ENCODE measurements around the gene AHR.

AHR gene

DNA sequence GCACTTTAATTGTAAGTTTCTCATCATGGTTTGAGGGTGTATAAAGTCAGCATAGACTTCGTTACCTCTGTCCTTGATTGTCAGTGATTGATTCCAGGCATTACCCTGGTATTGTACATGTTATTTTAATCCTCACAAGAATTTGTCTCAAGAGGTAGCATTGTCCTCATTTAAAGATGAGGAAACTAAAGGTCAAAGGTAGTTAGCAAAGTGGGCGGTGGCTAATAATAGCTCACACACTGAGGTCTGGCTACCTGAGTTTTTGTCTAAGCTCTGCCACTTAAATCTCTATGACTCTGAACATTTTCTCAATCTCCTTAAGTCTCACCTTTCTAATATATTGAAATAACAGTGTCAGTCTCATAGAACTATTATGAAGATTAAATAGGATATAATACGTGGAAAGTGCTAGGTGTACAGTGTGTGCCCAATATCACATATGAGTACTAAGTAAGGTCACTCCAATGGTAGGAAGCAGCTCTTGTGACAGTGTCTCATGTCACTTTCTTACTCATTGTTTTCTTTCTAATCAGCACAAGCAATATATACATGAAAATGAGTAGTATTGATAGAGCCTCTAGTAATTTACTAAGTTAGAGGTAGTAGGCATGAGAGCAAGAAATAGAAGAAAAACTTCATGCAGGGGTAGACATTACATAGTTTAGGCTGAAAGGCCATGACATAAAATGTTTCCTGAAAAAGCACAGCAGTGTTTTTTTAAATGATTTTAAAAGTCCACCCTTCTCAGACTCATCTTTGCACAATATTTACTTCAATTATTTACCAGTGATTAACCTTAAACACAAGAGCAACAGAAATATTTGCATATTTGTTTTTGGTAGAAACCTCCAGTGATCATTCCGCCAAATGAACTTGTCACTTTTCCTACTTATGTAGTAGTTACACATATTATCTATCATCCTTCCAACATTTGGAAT, 21.0 kb downstream of the AHR start:
- Histone ChIP-seq H3K9me3 (ENCODE audit: control insufficient read depth, insufficient read depth, low read length) (no peaks in the 10 kb centered on the region), H3K4me1 (ENCODE audit: control insufficient read depth, low read length) (no peaks in the 10 kb centered on the region; the same call in 1 of the 2 replicates), H4K20me1 (ENCODE audit: control insufficient read depth, insufficient read depth, low read depth, low read length) (no peaks in the 10 kb centered on the region), H3K27me3 (ENCODE audit: control insufficient read depth, low read length) (no peaks in the 10 kb centered on the region), H3K36me3 (ENCODE audit: control insufficient read depth, low read length) (peaks cover 12% of the 10 kb centered on the region), H3K4me2 (ENCODE audit: low read length) (no peak overlapping the region), H3K9me2 (replicated peaks; ENCODE audit: control insufficient read depth, low read length) (no peaks in the 10 kb centered on the region), H3F3A (ENCODE audit: control insufficient read depth, insufficient read depth) (no peaks in the 10 kb centered on the region), H3K79me2 (ENCODE audit: control insufficient read depth, low read length) (no peaks in the 10 kb centered on the region), H3K27ac (ENCODE audit: low read depth, low read length) (no peak overlapping the region), H3K4me3 (ENCODE audit: low read length) (no peak overlapping the region)
- no peak for TF ChIP-seq EZH2phosphoT487 (IDR thresholded peaks at IDR 0.05; ENCODE audit: borderline replicate concordance, low read length)
- TF ChIP-seq, protein P1, sequence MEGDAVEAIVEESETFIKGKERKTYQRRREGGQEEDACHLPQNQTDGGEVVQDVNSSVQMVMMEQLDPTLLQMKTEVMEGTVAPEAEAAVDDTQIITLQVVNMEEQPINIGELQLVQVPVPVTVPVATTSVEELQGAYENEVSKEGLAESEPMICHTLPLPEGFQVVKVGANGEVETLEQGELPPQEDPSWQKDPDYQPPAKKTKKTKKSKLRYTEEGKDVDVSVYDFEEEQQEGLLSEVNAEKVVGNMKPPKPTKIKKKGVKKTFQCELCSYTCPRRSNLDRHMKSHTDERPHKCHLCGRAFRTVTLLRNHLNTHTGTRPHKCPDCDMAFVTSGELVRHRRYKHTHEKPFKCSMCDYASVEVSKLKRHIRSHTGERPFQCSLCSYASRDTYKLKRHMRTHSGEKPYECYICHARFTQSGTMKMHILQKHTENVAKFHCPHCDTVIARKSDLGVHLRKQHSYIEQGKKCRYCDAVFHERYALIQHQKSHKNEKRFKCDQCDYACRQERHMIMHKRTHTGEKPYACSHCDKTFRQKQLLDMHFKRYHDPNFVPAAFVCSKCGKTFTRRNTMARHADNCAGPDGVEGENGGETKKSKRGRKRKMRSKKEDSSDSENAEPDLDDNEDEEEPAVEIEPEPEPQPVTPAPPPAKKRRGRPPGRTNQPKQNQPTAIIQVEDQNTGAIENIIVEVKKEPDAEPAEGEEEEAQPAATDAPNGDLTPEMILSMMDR (IDR thresholded peaks at IDR 0.05; ENCODE audit: low read depth, low read length, poor library complexity, severe bottlenecking): no peak

DNA sequence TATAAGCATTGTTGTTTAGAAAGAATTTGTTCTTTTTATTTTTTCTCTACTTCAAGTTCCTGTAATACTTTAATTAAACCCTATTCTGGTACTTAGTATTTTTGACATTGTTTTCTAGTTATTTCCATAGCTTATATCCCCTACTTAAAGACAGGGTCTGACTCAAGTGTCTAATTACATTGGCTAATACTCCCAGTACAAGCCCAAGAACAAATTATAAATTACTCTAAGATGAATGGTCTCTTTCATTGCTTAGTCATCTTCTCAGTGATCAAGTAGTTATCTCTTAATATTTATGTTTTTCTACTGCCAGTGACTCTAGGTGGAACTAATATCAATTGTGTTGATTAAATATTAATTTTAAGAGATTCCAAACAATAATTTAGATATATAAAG, 21.6 kb downstream of the AHR start:
- H3F3A ChIP-seq (ENCODE audit: control insufficient read depth, insufficient read depth): no peaks in the 10 kb centered on the region
- no peaks in the 10 kb centered on the region for H3K9me3 ChIP-seq (ENCODE audit: control insufficient read depth, insufficient read depth, low read length)
- H3K27me3 ChIP-seq (ENCODE audit: control insufficient read depth, low read length): no peaks in the 10 kb centered on the region
- H4K20me1 ChIP-seq (ENCODE audit: control insufficient read depth, insufficient read depth, low read depth, low read length): no peaks in the 10 kb centered on the region
- no peak for TF ChIP-seq EZH2phosphoT487 (IDR thresholded peaks at IDR 0.05; ENCODE audit: borderline replicate concordance, low read length)
- TF ChIP-seq, protein P1 (IDR thresholded peaks at IDR 0.05; ENCODE audit: low read depth, low read length, poor library complexity, severe bottlenecking): no peak
- H3K4me2 ChIP-seq (ENCODE audit: low read length): no peak overlapping the region
- no peak overlapping the region for H3K27ac ChIP-seq (ENCODE audit: low read depth, low read length)
- no peak overlapping the region for H3K4me3 ChIP-seq (ENCODE audit: low read length)
- H3K4me1 ChIP-seq (ENCODE audit: control insufficient read depth, low read length): no peaks in the 10 kb centered on the region; the same call in 1 of the 2 replicates
- H3K9me2 ChIP-seq (replicated peaks; ENCODE audit: control insufficient read depth, low read length): no peaks in the 10 kb centered on the region
- no peaks in the 10 kb centered on the region for H3K79me2 ChIP-seq (ENCODE audit: control insufficient read depth, low read length)
- H3K36me3 ChIP-seq (ENCODE audit: control insufficient read depth, low read length): peaks cover 10% of the 10 kb centered on the region

DNA sequence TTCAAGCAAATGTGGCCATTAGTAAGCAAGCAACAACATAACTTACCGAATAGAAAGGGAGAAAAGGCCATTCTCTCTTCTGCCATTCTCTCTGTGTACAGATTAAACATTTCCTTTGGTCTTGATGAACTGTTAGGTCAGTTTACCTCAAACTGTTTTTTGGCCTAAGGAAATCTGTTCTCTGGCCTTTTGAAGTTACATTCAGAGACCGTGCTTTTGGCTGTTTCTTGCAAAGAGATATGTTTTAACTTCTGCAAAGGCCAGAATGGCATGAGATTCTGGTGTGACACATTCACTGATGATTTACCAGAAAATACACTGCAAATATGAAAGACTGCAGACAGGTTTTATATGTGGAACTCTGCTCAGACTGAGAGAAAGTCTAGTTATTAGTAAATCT, 22.2 kb downstream of the AHR start:
- Histone ChIP-seq H3K4me1 (ENCODE audit: control insufficient read depth, low read length) (no peaks in the 10 kb centered on the region; the same call in 1 of the 2 replicates), H3K27me3 (ENCODE audit: control insufficient read depth, low read length) (no peaks in the 10 kb centered on the region), H3K4me3 (ENCODE audit: low read length) (no peak overlapping the region), H3K36me3 (ENCODE audit: control insufficient read depth, low read length) (peaks cover 12% of the 10 kb centered on the region), H3K4me2 (ENCODE audit: low read length) (no peak overlapping the region), H3K27ac (ENCODE audit: low read depth, low read length) (no peak overlapping the region), H3K9me3 (ENCODE audit: control insufficient read depth, insufficient read depth, low read length) (no peaks in the 10 kb centered on the region), H3K79me2 (ENCODE audit: control insufficient read depth, low read length) (no peaks in the 10 kb centered on the region), H3F3A (ENCODE audit: control insufficient read depth, insufficient read depth) (no peaks in the 10 kb centered on the region), H4K20me1 (ENCODE audit: control insufficient read depth, insufficient read depth, low read depth, low read length) (no peaks in the 10 kb centered on the region), H3K9me2 (replicated peaks; ENCODE audit: control insufficient read depth, low read length) (no peaks in the 10 kb centered on the region)
- TF ChIP-seq, protein P1 (IDR thresholded peaks at IDR 0.05; ENCODE audit: low read depth, low read length, poor library complexity, severe bottlenecking): no peak
- no peak for TF ChIP-seq EZH2phosphoT487 (IDR thresholded peaks at IDR 0.05; ENCODE audit: borderline replicate concordance, low read length)
